ENCODE measurements around the gene BACH2.

DNA sequence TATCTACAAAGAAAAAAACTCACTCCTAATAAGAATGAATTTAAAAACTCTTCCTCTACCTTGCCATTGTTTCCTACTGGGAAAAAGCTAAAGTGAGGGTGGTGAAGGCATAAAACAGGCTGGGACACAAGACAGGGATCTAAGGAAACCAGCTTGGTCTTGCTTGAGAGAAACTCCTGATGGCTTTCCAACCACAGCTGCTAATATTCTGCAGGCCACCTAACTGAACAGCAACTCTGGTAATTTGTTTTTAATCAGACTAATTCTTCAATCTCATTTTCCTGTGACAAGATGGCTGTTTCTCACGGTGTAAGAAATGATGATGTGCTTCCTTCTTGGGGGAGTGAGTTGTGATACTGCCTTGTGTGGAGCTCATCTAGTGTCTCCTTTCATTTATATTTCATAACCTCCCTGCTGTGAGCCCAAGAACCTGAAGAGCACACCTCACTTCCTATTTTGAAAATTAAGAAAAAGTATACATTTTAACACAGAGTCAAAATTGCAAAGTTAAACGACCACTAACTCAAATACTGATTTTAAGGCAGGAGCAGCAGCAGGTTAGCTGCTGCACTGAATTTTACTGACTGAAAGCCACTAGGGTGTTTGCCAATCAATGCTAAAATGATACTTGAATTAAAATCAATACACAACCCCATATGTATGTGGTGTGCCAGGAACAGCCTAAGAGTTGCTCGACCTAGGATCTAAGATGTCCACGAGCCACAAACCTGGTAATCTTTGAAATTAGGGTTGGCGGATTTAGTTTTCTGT is 58.0 kb downstream of the BACH2 start:
- TF ChIP-seq POLR2A (IDR thresholded peaks at IDR 0.05) = no peak
- TF ChIP-seq, protein P1, sequence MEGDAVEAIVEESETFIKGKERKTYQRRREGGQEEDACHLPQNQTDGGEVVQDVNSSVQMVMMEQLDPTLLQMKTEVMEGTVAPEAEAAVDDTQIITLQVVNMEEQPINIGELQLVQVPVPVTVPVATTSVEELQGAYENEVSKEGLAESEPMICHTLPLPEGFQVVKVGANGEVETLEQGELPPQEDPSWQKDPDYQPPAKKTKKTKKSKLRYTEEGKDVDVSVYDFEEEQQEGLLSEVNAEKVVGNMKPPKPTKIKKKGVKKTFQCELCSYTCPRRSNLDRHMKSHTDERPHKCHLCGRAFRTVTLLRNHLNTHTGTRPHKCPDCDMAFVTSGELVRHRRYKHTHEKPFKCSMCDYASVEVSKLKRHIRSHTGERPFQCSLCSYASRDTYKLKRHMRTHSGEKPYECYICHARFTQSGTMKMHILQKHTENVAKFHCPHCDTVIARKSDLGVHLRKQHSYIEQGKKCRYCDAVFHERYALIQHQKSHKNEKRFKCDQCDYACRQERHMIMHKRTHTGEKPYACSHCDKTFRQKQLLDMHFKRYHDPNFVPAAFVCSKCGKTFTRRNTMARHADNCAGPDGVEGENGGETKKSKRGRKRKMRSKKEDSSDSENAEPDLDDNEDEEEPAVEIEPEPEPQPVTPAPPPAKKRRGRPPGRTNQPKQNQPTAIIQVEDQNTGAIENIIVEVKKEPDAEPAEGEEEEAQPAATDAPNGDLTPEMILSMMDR (IDR thresholded peaks at IDR 0.05) = no peak
